ENCODE data around the gene AGTR1.

Gene AGTR1

DNA sequence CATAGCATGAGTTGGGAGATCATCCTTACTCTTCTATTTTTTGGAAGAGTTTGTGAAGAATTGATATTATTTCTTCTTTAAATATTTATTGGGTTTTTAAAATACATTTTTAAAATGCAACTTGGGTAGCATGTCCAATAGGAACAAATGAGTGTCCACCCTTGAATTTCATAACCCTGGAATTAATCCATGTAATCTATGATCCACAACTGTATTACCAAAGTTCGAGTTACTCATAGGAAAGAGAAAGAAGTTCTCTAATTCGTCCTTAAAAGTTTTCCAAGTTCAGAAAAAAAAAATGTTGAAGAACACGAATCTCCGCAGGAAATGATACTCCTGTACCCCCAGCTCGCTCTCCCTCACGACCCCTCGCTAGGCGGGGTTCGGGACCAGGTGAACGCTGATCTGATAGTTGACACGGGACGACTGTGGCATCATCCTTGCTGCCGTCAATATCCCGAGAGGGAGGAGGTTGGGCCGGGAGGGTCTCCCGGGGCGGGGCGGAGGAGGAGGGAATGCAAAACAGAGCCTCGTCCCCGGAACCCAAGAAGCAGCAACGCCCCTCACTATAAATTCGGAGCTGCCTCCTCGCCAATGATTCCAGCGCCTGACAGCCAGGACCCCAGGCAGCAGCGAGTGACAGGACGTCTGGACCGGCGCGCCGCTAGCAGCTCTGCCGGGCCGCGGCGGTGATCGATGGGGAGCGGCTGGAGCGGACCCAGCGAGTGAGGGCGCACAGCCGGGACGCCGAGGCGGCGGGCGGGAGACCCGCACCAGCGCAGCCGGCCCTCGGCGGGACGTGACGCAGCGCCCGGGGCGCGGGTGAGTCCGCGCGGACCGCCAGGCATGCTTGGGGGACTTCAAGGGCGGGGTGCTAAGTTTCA is at the start of gene AGTR1:
Gene AGTR1 (plus strand): TSS at position 598 of the 884 bp plus-strand sequence. CDS start 43,133 bp downstream, outside the sequence.
- peak; percentile 2 for DNase-seq

DNA sequence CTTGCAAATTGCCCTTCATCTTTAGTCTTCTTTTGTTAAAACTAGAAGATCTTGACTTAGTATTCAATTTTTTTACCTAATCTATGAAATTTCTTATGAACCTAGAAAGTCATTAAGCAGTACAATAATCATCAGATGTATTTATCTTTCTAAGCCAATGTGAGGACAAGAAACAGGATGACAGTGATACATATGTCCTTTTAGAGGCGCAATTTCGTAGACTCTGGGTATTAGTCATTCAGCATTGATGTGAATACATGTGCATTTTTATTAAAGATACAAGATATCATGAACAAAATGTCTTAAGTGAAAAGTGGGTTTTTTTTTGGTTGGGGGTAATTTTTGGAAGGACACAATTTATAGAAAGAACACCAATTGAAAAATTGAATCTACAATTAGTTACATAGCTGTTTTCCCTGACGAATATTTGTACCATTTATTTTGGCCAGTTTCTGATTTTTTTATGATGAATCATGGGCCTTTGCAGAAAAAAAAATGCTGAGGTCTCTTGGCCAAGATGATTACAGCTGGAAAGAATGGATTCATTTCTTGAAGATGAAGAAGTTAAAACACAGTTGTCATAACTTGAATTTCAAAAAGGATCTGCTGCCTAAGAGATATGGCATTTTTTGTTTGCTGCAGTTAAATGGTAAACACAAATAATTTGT is 48.9 kb upstream of the AGTR1 start:
- DNase-seq, result no peak

DNA sequence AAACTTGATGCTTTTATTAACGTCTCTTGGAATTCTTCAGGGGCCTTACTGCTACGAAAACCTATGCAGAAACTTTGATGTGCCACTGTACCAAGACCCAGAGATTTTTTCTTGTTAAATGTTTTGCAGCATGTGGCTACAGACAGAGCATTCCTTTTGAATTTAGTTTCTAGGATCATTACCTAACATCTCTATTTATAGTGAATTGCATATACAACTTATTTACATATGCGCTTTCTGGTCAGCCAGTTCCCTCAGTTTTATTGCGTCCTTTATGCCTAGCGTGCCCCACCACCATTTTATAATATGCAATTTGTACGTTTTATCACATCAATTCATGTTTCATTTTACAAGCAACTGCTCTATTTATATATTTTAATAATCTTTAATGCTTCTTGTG is 46.2 kb upstream of the AGTR1 start:
- DNase-seq, result no peak

DNA sequence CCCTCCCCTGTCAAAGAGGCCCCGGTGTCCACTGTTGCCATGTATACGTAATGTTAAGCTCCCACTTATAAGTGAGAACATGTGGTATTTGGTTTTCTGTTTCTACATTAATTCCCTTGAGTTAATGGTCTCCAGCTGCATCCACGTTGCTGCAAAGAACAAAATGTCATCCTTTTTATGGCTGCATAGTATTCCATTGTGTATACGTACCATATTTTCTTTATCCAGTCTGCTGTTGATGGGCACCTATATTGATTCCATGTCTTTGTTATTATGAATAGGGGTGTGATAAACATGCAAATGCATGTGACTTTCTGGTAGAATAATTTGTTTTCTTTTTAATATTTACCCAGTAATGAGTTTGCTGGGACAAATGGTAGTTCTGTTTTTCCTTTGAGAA is 43.3 kb upstream of the AGTR1 start:
- DNase-seq, result no peak

DNA sequence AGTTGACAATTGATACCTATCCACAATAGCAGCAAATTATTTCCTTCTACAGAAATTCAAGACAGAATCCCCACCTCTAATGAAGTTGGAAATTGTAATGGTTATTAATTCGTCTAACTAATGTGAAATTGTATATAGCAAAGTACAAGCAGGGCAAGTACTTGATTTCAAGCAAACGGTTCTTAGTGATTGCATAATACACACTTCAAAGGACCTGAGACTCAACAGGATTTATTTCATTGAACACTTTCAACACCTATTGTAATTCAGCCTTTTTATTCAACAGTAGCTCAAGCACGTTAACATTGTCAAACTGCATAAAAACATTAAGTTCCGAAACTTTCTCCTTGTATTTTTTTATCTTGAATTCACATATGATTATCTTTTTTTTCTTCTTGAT is 40.2 kb upstream of the AGTR1 start:
- no peak for DNase-seq

DNA sequence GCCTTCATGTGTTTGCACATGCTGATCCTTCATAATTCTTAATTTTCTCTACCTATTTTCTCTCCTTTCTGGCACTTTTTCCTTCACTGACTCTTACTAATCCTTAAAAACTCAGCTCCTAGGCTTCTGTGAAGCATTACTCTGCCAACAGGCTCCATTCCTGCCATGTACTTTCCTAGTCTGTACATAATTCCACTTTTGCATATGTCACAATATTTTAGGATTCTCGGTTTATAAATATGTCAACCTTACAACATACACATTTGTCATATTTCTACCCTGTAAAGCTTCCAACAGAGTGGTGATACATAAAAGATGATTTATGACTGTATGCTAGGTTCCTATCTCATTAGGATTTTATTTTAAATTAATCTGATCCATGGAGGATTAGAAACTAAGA is 38.2 kb upstream of the AGTR1 start:
- no peak for DNase-seq

DNA sequence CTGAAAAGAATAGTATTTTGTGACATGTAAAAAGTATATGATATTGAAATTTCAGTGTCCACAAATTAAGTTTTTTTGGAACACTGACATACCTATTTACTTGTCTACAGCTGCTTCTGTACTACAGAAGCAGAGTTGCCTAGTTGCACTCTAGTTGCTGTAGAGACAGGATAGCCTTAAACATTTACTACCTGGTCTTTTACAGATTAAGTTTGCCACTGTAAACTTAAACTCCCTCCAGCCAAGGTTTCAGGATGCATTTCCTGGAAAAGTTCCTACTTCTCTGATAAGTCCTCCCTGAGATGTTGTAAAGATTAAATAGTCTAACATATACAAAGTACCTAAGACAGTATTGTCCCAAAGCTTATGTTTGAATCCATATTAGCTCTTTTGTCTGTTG is 17.4 kb upstream of the AGTR1 start:
- no peak for DNase-seq

DNA sequence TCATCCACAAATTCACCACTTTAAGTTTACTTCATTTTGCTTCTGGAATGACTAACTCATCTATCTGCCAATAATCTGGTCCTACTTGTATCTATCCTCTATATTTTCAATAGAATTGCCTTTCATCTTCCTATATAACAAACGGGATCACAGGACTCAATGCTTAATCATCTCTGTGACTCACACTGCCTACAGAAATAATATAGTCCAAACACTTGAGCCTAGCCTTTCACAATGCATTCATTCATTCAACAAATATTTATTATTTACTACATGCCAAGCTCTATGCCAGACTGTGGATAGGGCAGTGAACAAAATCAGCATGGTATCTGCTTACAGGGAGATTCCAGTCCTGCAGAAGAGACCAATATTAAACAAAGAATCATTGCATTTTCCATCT is 16.6 kb upstream of the AGTR1 start:
- no peak for DNase-seq

DNA sequence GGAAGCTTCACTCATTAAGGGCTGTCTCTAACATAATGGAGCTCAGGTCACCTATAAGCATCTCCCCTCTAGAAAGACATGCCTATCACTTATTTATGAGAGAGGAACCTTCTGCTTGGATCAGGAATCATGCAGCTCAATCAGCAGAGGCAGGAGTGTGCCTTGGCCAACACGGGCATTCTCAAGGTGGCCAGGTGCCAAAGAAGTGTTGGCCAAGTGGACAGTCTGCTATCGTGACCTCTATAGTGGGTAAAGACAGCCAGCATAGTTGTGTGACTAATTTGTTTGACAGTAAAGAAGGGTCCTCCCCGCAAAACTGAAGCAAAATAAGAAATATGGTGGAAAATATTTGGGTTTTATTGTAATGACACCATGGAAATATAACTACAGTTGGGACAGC is 14.7 kb upstream of the AGTR1 start:
- no peak for DNase-seq

DNA sequence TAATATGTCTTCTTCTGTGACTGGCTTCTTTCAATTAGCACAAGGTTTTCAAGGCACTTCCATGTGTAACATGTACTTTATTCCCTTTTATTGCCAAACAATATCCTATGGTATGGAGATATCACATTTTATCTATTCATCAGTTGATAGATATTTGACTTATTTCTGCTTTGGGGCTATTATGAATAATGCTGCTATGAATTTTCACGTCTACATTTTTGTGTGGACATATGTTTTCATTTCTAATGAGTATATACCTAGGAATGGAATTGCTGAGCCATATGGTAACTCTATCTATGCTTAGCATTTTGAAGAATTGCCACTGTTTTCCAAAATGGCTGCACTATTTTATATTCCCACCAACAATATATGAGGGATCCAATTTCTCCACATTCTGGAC is 3.6 kb upstream of the AGTR1 start:
- DNase-seq, result no peak

DNA sequence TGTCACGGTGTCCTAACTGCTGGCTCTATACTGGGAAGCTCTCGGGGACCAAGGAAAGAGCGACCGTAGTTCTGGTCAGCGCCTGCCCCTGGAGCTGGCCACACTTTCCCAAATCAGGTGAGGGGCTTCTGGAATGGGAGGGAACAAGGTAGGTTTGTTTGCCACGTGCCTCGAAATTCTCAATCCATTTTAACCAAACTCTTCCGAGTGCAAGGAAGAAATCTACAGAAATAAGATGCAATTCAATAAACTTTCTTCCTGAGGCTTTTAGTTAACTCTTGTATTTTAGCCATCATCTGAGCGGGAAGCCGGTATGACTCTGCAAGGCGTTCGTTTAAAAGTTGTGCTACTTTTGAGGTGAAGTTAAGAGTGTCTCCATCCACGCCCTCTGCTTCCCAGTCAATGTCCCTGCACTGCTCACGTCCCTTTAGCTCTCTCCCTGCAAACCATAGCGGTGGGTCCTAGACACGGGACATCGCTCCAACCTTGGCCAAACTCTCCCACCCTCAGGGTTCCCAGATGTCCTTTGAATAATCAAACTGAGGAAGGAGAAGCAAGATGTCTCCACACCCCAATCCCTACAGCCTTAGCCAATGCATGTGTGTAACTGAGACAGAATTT is 597 bp downstream of the AGTR1 start:
- DNase-seq, result no peak

DNA sequence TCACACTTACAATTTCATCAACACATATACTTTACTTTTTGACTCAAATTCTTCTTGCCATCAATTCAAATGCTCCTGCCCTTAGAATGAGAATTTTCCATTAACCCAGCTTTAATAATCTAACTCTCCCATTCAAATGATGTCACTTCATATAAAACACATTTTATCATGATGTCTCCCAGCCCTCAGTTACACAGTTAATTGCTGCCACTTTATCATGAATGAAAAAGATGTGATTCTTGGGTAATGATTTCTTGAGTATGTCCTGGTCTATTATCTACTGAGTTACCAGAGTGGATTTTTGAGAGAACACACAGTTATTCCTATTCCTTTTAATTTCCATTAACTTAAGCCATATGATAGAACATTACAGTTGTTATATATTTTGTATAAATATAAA is 7.6 kb downstream of the AGTR1 start:
- no peak for DNase-seq

DNA sequence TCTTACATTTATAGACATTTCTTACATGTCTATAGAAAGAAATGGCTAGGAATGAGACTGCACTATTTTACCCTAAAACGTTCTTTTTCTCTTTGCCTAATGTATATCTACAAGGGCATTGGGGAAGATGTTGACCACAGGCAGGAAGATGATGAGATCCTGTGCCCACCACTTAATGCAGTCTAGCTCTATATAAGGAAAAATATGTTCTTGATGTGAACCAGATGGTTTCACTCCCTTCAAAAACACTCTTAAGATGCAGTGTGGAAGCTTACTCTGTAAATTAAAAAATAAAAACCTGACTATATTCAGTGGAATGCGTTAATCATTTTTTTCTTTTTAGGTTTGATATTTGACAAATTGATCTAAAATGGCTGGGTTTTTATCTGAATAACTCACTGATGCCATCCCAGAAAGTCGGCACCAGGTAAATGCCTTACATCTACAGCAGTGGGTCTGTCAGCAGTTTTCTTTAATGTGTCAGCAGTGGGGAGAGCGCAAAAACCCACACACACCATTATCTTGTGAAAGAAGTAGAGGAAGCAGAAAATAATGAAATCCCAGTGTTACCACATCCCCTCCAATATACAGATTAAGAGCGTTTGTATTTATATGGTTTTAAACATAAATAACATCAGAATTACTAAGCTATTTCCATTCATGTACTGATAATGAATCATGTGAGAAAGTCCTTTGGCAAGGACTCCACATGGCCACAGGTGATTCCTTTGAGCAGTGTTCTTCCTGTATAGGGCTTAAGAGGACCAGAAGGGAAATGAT is 10.1 kb downstream of the AGTR1 start:
- DNase-seq, result no peak

DNA sequence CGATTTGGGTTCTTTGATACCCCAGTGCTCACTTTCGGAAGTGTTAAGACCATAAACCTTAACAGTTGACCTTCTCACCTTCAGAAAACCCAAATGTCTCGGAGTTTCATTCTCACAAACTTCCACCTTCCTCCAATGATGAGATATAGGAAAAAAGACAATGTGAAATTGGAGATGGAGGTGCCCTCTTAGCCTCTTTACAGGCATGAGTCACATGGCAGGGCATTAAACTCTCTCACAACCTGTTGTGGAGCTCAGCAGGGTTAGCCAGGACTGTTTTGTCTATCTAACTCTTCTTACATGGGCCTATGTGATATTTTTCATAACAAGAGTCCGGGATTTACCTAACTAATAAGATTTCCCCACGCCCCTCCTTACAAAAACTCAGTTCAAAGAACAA is 10.7 kb downstream of the AGTR1 start:
- no peak for DNase-seq

DNA sequence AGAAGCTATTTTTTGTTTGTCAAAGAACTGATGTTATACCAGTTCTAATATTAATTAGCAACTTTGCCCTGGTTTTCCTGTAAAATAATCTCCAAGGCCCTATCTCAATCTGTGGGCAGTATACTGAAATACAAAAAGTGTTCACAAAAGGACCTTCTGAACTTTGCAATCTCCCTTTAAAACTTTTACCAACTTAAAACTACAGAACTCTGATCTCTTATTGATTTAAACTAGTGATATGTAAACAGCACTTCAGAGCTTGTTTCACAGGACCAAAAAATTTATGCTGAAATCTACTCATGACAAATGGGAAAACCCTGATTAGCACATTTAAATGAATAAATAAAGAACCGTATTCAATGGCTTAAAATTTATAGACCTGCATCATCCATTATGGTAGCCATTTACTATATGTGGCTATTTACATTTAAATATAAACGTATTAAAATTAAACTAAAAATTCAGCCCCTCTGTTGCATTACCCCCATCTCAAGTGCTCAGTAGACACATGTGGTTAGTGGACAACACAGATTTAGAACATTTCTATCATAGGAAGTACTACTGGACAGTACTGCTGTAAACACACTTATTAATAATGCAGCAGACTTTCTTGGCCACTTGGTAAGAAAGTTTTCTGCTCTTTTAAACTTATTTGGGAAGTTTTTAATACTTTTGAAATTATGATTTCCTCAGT is 12.0 kb downstream of the AGTR1 start:
- no peak for DNase-seq

DNA sequence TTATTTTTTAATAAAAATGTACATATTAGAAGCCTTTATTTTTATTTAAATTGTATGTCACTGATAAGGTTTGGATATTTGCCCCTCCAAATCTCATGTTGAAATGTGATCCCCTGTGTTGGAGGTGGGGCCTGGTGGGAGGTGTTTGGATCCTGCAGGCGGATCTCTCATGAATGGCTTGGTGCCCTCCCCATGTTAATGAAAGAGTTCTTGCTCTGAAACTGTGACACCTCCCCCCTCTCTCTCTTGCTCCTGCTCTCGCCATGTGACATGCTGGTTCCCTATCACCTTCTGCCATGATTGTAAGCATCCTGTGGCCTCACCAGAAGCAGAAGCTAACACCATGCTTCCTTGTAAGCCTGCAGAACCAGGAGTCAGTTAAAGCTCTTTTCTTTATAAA is 13.0 kb downstream of the AGTR1 start:
- DNase-seq, result no peak

DNA sequence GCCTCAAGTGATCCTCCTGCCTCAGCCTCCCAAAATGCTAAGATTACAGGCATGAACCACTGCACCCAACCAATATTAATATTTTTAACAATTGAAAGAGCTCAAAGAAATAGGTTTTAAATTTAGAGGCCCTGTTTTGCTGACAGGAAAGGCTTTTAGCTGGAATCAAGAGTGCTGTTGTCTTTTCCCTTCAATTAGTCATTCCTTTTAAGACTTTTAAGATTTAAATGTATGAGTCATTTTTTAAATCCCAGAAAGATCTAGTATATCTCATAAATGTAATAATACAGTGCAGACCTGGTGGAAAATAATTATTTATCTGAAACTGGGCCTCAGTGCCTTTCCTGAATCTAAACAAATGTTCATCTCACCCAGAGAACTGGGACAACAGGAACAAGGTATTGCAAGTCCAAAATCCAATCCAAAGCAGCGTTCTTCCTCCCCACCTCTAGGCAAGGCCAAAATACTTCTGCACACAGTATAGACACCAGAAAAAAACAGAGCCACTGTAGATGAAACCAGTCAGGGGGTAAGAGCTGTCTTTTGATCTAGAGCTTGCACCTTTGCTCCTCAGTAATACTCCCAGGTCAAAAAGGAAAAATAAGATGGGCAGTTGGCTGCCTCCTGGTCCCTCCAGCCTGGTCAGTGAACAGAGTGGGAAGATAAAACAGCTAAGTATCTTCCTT is 14.4 kb downstream of the AGTR1 start:
- no peak for DNase-seq

DNA sequence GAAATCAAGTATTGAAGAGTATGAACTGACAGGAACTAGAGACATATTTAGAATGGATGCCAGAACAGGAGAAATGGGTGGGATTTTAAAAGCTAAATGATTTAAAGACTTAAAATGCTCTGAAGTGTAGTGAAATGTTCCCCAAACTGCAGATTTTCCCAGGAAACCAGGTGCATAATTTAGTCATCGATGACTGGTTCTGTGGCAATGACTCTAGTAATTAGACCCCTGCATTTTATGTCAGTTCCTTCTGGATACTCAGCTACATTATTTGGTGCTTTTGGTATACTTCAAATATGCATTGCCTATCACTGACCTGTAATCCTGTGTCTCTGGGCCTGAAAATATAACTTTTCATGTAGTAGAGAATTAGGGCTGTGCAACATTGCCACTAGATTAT is 16.8 kb downstream of the AGTR1 start:
- DNase-seq, result no peak

DNA sequence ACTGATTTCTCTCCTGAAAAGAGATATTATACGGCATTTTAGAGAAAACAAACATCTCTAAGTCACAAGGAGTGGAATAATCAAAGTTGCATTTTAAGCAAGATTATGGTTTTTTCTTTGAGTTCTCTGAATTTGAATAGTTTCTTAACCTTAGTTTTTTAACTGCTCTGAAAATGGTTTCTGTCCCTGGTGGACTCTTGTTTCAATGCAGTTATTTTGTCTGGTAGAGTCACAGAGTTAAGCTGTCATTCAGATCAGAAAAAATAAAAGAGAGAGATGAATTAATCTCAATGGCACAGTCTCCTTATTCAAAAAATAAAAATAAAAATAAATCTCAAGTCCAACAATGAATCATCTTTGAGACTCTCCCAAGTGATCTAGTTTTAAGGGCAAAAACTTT is 19.0 kb downstream of the AGTR1 start:
- no peak for DNase-seq

DNA sequence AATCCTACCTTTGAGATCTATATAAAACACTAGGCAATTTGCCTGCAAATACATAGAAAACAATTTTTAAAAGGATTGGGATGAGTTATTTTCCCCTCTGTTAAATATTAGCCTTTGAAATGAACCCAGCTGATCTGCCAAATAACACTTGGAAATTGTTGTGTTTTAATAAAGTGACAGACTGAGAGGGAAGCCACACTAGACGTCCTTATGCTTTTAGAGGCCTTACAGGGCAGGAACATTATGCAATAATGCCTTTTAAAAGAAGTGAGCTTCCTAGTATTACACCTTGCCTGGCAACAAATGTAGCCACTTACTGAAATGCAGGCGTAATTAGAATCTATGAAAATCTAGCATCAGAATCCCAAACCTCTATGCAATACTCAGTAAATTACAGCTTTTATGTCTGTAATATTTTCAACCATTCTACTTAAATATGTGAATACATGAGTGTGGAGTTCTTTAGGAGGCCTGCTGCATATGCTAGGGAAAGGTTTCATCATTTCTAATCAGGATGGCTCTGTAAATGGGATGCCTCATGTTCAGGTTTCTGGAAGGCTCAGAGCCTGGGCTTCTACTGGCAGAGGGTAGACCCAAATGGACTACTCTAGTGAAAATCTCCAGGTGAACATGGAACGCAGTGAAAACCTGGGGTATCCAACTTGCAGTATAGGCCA is 20.3 kb downstream of the AGTR1 start:
- no peak for DNase-seq

All from stimulated activated CD4-positive, alpha-beta T cell treated with anti-CD3 and anti-CD28 coated beads, Interleukin-15, amount 100 ng/mL, for 24 hours (primary cell).